Measurements from ENCODE around the gene RACGAP1. TPM values are rescaled to one million over a fixed set of nuclear protein-coding genes. Genes with fewer than 3 reads are reported as not detected.

The RACGAP1 gene
- total RNA-seq, 1 donor = 88.1 TPM

DNA sequence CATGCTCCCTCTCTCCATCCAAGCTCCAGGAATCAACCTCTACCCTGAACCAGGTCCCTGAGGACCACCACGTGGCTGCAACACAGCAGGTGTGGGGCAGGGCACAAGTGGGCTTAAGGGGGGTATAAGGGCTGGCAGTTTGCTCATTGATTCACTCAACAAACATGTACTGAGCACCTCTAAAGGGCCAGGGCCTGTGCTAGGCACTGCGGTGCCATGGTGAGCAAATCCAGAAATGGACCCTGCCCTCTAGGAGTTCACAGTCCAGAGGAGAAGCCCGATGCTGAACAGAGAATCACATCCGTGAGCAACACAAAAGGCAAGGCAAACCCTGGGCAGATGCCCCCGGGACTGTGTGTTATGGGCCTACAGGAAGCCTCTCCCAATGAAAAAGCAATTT is 81.2 kb downstream of the RACGAP1 start:
- H3K4me3 ChIP-seq (ENCODE audit: low read depth, low read length) = no peak overlapping the region
- no peak for DNase-seq (ENCODE audit: low read depth)
- TF ChIP-seq, protein P1, sequence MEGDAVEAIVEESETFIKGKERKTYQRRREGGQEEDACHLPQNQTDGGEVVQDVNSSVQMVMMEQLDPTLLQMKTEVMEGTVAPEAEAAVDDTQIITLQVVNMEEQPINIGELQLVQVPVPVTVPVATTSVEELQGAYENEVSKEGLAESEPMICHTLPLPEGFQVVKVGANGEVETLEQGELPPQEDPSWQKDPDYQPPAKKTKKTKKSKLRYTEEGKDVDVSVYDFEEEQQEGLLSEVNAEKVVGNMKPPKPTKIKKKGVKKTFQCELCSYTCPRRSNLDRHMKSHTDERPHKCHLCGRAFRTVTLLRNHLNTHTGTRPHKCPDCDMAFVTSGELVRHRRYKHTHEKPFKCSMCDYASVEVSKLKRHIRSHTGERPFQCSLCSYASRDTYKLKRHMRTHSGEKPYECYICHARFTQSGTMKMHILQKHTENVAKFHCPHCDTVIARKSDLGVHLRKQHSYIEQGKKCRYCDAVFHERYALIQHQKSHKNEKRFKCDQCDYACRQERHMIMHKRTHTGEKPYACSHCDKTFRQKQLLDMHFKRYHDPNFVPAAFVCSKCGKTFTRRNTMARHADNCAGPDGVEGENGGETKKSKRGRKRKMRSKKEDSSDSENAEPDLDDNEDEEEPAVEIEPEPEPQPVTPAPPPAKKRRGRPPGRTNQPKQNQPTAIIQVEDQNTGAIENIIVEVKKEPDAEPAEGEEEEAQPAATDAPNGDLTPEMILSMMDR (IDR thresholded peaks at IDR 0.05; ENCODE audit: insufficient read depth, low read length) = no peak

DNA sequence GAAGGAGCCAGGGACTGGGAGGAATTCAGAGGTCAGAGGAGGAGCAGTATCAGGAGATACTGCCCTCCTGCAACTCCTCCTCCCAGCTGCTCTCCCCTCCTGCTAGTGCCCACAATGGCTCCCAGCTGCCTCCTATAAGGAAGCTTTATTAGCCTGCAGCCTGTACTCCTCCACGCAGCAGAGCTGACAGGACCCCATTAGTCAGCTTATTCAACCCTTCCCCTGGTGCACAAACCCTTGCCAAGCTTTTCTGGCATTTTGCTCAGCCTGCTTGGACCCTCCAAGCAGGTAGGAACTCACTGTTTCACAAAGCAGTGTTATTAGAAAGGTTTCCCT is 81.7 kb downstream of the RACGAP1 start:
- no peak overlapping the region for H3K4me3 ChIP-seq (ENCODE audit: low read depth, low read length)
- TF ChIP-seq, protein P1 (IDR thresholded peaks at IDR 0.05; ENCODE audit: insufficient read depth, low read length) = no peak
- no peak for DNase-seq (ENCODE audit: low read depth)

DNA sequence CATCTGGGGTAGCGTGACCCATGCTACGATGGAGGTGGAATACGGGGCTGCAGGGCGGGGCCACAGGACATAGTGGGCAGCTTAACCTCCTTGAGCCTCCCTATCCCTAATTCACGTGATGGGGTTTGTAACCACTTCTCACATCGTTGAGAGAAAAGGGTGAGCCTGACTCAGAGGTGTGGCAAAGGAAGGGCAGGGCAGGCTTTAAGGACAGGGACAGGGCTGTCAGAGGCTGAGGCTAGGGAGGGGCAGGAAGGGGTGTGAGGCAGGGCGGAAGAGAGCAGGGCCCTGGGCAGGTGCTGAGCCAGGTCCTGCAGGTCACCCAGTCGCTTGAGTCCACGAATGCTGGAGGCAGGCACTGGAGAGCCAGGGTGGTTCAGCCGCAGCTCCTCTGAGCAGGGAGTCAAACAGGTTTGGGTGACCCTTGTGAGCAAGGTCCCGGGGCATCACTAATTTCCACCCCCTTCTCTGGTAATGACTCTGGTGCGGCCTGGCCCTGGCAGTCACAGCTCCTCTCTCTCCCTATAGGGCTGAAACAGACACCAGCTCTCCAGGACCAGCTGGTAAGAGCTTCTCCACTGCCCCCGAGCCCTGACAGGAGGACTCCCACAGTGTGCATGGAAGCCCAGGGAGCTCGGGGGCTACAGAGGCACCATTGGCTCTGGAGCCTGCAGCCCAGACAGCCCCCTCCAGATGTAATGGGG is 82.2 kb downstream of the RACGAP1 start:
- no peak for DNase-seq (ENCODE audit: low read depth)
- TF ChIP-seq, protein P1 (IDR thresholded peaks at IDR 0.05; ENCODE audit: insufficient read depth, low read length) = no peak
- no peak overlapping the region for H3K4me3 ChIP-seq (ENCODE audit: low read depth, low read length)

DNA sequence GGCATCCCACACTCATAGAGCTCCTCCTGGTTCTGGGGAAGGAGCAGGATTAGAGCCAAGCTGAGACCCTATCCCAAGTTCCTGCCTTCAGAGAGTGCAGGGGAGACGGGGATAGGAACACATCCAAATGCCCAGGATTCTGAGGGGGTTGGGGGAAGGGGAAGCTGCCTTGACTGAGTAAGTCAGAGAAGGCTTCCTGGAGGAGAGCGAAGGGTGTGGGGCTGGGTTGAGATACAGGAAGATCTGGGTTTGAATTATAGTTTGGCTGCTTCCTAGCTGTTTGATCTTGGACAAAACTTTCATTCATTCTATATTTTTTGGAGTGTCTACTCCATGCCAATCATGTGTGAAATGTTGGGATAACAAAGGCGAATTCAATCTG is 82.8 kb downstream of the RACGAP1 start:
- no peak overlapping the region for H3K4me3 ChIP-seq (ENCODE audit: low read depth, low read length)
- DNase-seq (ENCODE audit: low read depth) = no peak
- TF ChIP-seq, protein P1 (IDR thresholded peaks at IDR 0.05; ENCODE audit: insufficient read depth, low read length) = no peak

DNA sequence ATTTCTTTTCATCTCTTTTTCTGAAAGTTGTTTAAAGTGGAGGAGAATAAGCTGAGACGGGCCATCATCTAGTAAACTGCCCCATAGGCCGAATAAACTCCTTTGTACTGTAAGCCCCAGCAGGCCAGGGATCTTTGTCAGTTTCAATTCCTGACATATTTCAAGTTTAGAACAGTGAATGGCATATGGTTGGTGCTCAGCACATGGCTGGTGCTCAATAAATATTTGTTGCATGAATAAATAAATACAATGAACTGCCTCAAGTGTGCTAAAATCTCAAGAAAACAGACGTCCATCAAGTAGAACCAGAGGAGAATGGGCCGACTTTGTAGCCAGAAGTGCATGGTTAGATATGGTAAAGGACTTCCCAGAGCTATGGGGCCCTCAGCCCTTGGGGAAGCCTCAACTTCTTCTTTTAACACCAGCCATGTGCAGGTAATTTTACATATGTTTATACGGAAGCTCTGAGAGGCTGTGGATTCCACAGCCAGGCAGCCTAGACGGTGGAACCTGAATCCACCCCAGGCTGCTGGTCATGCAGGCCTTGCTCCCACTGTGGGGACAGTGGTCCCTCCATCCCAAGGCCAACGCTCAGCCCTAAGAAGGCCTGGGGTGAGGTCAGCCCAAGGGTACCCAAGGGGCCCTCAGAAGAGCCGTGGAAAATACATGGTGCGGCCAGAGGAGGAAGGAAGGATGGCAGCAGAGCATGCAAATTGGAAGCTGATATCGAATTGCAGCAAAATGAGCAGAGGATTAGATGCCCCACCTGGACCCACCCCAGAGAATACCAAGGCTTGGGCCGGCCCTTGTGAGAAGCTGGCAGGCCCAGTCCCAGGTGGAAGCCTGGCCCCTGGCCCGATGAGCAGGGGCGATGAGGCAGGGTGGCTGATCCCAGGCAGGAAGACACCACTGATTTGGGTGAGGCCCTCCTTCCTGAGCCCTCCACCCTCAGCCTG is 83.5 kb downstream of the RACGAP1 start:
- no peak overlapping the region for H3K4me3 ChIP-seq (ENCODE audit: low read depth, low read length)
- DNase-seq (ENCODE audit: low read depth) = no peak
- TF ChIP-seq, protein P1 (IDR thresholded peaks at IDR 0.05; ENCODE audit: insufficient read depth, low read length) = no peak

DNA sequence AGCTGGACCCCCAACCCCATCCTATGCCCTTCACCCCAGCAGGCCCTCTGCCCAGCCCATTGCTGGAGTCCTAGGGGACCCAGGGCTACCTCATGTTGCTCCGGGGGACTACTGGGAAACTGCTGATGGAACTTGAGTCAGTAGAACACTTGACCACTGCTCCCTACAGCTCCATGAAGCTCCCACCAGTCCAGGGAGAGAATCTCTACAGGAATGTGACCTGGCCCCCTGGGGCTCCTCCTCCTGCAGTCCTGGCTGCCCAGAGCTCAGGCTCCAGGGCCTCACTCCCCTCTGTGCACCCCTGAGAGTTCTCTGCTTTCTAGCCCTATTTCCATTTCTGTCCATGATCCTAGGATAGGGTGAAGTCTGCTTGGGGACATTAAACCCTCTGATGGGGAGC is 85.6 kb downstream of the RACGAP1 start:
- TF ChIP-seq, protein P1 (IDR thresholded peaks at IDR 0.05; ENCODE audit: insufficient read depth, low read length) = no peak
- no peak overlapping the region for H3K4me3 ChIP-seq (ENCODE audit: low read depth, low read length)
- no peak for DNase-seq (ENCODE audit: low read depth)
